Amygdala (tissue), 56 donors: ENCODE data around the gene PPP2R5C.
"Not testable (repeated sequence)": the region's sequence is repeated elsewhere in the genome, so short reads cannot be mapped to it uniquely, and the experiment has no call there.

Experiments used
- DNase-seq, 56 donors: peaks; one replicate each; lab custom pipeline; 2025; lab: John Stamatoyannopoulos, UW

PPP2R5C gene

GRCh38 chr14:101959277-101959676, 197.8 kb downstream of the PPP2R5C start:
- no peak for DNase-seq

GRCh38 chr14:101960225-101960624, 198.7 kb downstream of the PPP2R5C start:
- no peak for DNase-seq

- DNase-seq = peak in 46 of 56 donors; percentile 8 to 78 (median 40)
These were observed 199.7 kb downstream of the PPP2R5C start for GRCh38 chr14:101961011-101961721.

- no peak for DNase-seq
These were observed 200.4 kb downstream of the PPP2R5C start for GRCh38 chr14:101961746-101962502.

- peak in 35 of 56 donors; percentile 5 to 80 (median 40) for DNase-seq
These were observed 201.0 kb downstream of the PPP2R5C start for GRCh38 chr14:101962503-101962874.

GRCh38 chr14:101963052-101963451, 201.5 kb downstream of the PPP2R5C start:
- peak in 3 of 56 donors; percentile 30 to 51 (median 36) for DNase-seq

- DNase-seq = no peak
These were observed 202.3 kb downstream of the PPP2R5C start for GRCh38 chr14:101963656-101964296.

- DNase-seq = peak; percentile 34 to 98 (median 87)
These were observed 203.0 kb downstream of the PPP2R5C start, which contains the start of gene DYNC1H1 for GRCh38 chr14:101964297-101965180. Gene DYNC1H1, plus strand, starts transcription at chr14:101964573. Its CDS starts 119 bp downstream, at chr14:101964692.

GRCh38 chr14:101965181-101965544, 203.7 kb downstream of the PPP2R5C start:
- peak in 53 of 56 donors; percentile 19 to 87 (median 62) for DNase-seq

GRCh38 chr14:101965770-101966722, 204.5 kb downstream of the PPP2R5C start:
- DNase-seq = no peak

- DNase-seq = no peak
These were observed 205.2 kb downstream of the PPP2R5C start for GRCh38 chr14:101966742-101967141.

GRCh38 chr14:101968186-101968585, 206.7 kb downstream of the PPP2R5C start:
- DNase-seq = no peak

GRCh38 chr14:101969481-101969880, 208.0 kb downstream of the PPP2R5C start:
- no peak for DNase-seq

GRCh38 chr14:101970830-101971400, 209.4 kb downstream of the PPP2R5C start:
- no peak for DNase-seq

- not testable (repeated sequence) for DNase-seq
These were observed 209.9 kb downstream of the PPP2R5C start for GRCh38 chr14:101971458-101971857.

- peak in 27 of 56 donors; percentile 11 to 61 (median 31) for DNase-seq
These were observed 210.8 kb downstream of the PPP2R5C start for GRCh38 chr14:101972126-101972866.

GRCh38 chr14:101973356-101973755, 211.8 kb downstream of the PPP2R5C start:
- DNase-seq = no peak

- DNase-seq = no peak
These were observed 213.7 kb downstream of the PPP2R5C start for GRCh38 chr14:101975231-101975630.
